Gastroesophageal sphincter (tissue), 4 donors: ENCODE results near the gene ZNF503. TPM values are rescaled to one million over a fixed set of nuclear protein-coding genes. Genes with fewer than 3 reads are reported as not detected.
A peak's percentile ranks its signal among the peaks of the same experiment; 100 is the strongest.

Source experiments
- ATAC-seq: fragments of 150-250 bp; one replicate; pipeline ENCODE4 v1.9.1; 2016; ENCODE audit warnings: mild to moderate bottlenecking, moderate library complexity
- H3K27ac ChIP-seq, 4 donors: fragments of 200-600 bp; sonication (generic) in 3 of 4; 1 replicate in 3 of 4; 2 replicates in 1 of 4; pipeline ENCODE4 v1.5.1; 2016 to 2019
- H3K27me3 ChIP-seq: fragments of 200-600 bp; sonication (generic); one replicate; pipeline ENCODE4 v1.5.1; 2019
- H3K36me3 ChIP-seq, 2 donors: fragments of 200-600 bp; sonication (generic); one replicate each; pipeline ENCODE4 v1.5.1; 2019; ENCODE audit warnings: control low read depth in 1 of 2
- H3K4me1 ChIP-seq, 3 donors: fragments of 200-600 bp; sonication (generic); 1 replicate in 2 of 3; 2 replicates in 1 of 3; pipeline ENCODE4 v1.5.1; 2016 to 2019; ENCODE audit warnings: control low read depth in 2 of 3
- H3K4me3 ChIP-seq, 2 donors: fragments of 200-600 bp; sonication (generic); one replicate each; pipeline ENCODE4 v1.5.1; 2019; ENCODE audit warnings: mild to moderate bottlenecking in 1 of 2, moderate library complexity in 1 of 2
- H3K9me3 ChIP-seq, 3 donors: fragments of 200-600 bp; sonication (generic); one replicate each; pipeline ENCODE4 v1.5.1; 2017 to 2019; ENCODE audit warnings: control low read depth in 2 of 3
- EP300 ChIP-seq: sonication (generic); formaldehyde crosslinking; IDR thresholded peaks from one replicate; pipeline ENCODE4 v1.6.1; 2017; ENCODE audit warnings: antibody characterized with exemption, mild to moderate bottlenecking
- POLR2A ChIP-seq, 2 donors: fragments of 450-650 bp; IDR thresholded peaks; one replicate each; pipeline ENCODE4 v1.6.1; 2017; ENCODE audit warnings: antibody characterized with exemption in 2 of 2, mild to moderate bottlenecking in 2 of 2, moderate library complexity in 1 of 2
- POLR2AphosphoS5 ChIP-seq: sonication (generic); formaldehyde crosslinking; IDR thresholded peaks from one replicate; pipeline ENCODE4 v1.6.1; 2017; ENCODE audit warnings: antibody characterized with exemption
- WGBS, 2 donors: methylation state at CpG; one replicate each; pipeline ENCODE4 v1.1.5; 2018; ENCODE audit warnings: low coverage in 1 of 2; 5-methylcytosine and 5-hydroxymethylcytosine counted together
- total RNA-seq, 4 donors: library from RNA; depleted of rRNA; stranded (reverse); fragments of >200 nt; gene quantifications; one replicate each; pipeline ENCODE4 v1.1.0, GENCODE V29; 2016
- TF ChIP-seq, protein P1 (sequence below), 4 experiments: fragments of 200-600 bp in 2 of 4; fragments of 450-650 bp in 2 of 4; sonication (generic) in 1 of 4; IDR thresholded peaks; one replicate each; pipeline ENCODE4 v1.5.1; 2017 to 2019; ENCODE audit warnings: antibody characterized with exemption in 4 of 4, mild to moderate bottlenecking in 2 of 4, moderate library complexity in 2 of 4

The ZNF503 gene, protein sequence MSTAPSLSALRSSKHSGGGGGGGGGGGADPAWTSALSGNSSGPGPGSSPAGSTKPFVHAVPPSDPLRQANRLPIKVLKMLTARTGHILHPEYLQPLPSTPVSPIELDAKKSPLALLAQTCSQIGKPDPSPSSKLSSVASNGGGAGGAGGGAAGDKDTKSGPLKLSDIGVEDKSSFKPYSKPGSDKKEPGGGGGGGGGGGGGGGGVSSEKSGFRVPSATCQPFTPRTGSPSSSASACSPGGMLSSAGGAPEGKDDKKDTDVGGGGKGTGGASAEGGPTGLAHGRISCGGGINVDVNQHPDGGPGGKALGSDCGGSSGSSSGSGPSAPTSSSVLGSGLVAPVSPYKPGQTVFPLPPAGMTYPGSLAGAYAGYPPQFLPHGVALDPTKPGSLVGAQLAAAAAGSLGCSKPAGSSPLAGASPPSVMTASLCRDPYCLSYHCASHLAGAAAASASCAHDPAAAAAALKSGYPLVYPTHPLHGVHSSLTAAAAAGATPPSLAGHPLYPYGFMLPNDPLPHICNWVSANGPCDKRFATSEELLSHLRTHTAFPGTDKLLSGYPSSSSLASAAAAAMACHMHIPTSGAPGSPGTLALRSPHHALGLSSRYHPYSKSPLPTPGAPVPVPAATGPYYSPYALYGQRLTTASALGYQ
- total RNA-seq: 10 to 100 TPM; 27.3 to 83.7 (median 43.4) TPM

DNA sequence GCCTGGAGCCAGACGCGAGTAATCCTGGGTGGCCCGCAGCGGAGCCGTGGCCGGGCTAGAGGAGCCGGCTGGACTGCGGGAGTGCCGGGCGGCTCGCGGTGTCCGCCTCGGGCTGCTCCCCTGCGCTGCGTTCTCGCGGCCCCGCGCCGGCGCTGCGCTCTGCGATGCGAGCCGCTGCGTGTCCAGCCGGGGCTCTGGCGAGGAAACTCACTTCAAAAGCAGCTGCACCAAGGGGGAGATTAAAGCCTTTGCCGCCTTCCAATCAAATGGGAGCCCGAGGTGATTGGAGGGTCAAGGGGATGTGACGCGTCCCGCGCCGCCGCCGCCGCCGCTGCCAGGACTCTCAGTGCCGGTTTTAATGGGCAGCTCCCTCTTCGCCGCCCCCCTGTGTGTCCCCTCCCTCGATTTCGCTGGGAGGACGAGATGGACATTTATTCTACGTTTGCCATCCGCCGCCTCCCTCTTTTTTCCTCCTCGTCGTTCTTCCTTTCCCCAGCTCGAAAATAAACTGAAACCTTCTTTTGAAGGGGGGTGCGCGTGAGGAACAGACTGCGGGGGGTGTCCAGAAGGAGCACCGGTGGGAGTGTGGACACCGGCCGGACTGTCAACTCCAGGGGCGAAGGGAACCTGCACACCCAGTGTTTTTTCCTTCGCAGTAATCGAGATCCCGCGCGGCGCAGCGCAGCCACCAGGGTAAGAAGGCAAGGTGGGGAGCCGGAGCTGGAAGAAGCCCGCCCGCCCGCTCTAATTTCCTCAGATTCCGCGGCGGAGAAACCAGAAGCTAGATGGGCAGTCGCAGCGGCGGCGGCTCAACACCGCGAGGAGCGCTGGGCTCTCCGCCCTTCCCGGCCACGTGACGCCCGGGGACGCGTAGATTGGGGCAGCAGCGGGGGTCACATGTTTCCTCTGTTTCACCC lies at the start of gene ZNF503:
Gene ZNF503, minus strand, starts transcription at position 196 of the 917 bp plus-strand sequence. CDS start 345 bp downstream, outside the sequence.
- ATAC-seq: peak; percentile 86
- H3K4me3 ChIP-seq: peak within 1 kb of the TSS; percentile 62 to 100
- peak within 1 kb of the TSS; percentile 97 to 100 (median 100) for H3K27ac ChIP-seq
- TF ChIP-seq POLR2AphosphoS5: peak; percentile 99
- peak; percentile 99 for TF ChIP-seq POLR2A (IDR thresholded peaks at IDR 0.05)
- TF ChIP-seq EP300: no peak
- TF ChIP-seq, protein P1, sequence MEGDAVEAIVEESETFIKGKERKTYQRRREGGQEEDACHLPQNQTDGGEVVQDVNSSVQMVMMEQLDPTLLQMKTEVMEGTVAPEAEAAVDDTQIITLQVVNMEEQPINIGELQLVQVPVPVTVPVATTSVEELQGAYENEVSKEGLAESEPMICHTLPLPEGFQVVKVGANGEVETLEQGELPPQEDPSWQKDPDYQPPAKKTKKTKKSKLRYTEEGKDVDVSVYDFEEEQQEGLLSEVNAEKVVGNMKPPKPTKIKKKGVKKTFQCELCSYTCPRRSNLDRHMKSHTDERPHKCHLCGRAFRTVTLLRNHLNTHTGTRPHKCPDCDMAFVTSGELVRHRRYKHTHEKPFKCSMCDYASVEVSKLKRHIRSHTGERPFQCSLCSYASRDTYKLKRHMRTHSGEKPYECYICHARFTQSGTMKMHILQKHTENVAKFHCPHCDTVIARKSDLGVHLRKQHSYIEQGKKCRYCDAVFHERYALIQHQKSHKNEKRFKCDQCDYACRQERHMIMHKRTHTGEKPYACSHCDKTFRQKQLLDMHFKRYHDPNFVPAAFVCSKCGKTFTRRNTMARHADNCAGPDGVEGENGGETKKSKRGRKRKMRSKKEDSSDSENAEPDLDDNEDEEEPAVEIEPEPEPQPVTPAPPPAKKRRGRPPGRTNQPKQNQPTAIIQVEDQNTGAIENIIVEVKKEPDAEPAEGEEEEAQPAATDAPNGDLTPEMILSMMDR (IDR thresholded peaks at IDR 0.05): peak in 3 of 4 experiments; percentile 27 to 75 (median 67)
- H3K9me3 ChIP-seq: no peaks in the 10 kb centered on the region
- no peaks in the 10 kb centered on the region for H3K27me3 ChIP-seq
- H3K36me3 ChIP-seq: peaks cover 0 to 16% of the 10 kb centered on the region in 2 donors
- 0% methylated on average over 15 to 22 of the region's 88 CpGs for WGBS, 2 donors
- peaks cover 0 to 41% (median 4%) of the 10 kb centered on the region in 3 donors for H3K4me1 ChIP-seq

DNA sequence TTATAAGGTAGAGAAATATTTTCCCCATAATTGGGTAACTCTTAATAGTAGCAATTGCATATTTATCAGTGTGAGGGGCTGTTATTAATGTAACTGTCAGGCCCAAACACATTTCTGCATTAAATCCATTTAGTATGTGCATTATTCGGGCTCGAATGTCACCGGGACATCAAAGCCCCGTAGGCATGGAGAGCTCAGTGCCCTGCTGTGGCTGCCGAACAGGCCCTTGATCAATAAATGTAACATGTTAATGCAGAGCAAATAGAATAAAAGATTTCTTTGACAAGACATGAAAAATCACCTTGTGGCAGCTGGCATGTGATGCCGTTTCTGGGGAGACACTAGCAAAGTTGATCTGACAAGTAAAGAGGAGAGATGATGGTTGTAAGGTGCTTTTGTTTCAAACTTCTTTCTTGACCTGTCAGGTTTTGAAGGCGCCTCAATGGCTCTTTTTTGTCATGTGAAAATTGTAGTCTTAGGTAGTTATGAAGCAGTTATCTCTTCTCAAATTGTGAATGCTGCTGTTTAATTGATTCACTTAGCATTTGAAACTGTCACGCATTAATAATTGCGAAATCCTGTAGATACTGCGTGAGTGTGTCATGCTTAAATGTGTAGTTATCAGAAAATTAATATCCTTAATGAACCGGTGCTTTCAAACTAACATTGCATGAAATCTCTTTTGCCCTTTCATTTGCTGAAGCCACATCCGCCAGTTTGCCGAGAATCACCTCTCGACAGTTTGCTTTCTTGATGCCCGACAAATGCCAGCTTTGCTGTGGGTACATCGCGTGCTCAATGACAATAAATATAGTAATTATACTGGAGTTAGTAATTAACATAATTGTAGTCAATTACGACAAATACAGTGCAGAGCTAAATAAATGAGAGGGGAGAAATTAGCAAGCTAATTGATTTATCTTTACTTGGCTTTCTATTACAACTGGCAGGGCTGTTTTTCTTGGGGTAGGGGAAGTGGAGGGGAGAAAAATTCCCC lies 49.4 kb upstream of the ZNF503 start:
- H3K36me3 ChIP-seq: peaks cover 0 to 17% of the 10 kb centered on the region in 2 donors
- no peaks in the 10 kb centered on the region for H3K4me1 ChIP-seq
- H3K27ac ChIP-seq: no peak overlapping the region
- no peaks in the 10 kb centered on the region for H3K9me3 ChIP-seq
- ATAC-seq: no peak
- TF ChIP-seq POLR2A (IDR thresholded peaks at IDR 0.05) (no peak), EP300 (no peak), POLR2AphosphoS5 (no peak)
- TF ChIP-seq, protein P1 (IDR thresholded peaks at IDR 0.05): no peak
- no peaks in the 10 kb centered on the region for H3K27me3 ChIP-seq
- 92 to 95% methylated on average over 17 to 18 of the region's 18 CpGs for WGBS, 2 donors
- no peak overlapping the region for H3K4me3 ChIP-seq

DNA sequence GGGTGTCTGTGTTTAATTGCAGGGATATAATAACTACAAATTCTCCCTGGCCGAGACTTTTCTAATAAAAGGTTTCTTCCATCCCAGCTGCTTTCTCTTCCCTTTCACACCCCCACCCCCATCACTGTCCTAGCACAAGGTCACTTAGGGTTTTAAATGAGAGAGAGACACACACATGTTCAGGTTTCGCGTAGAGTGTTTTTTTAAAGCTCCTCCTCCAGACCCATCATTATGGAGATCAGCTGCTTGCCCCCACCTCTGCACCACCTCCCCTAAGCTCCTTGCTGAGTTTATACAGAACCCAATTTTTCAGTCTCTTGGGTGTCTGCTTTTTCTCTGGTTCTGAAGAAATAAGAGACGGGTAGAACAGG lies 48.5 kb upstream of the ZNF503 start:
- Histone ChIP-seq H3K27me3 (no peaks in the 10 kb centered on the region), H3K9me3 (peaks cover 0 to 2% (median 0%) of the 10 kb centered on the region in 3 donors), H3K36me3 (peaks cover 0 to 12% of the 10 kb centered on the region in 2 donors), H3K27ac (no peak overlapping the region), H3K4me3 (no peak overlapping the region), H3K4me1 (no peaks in the 10 kb centered on the region)
- WGBS, 2 donors: 30 to 73% methylated on average over 2 to 4 of the region's 4 CpGs
- TF ChIP-seq POLR2A (IDR thresholded peaks at IDR 0.05) (no peak), POLR2AphosphoS5 (no peak), EP300 (no peak)
- TF ChIP-seq, protein P1 (IDR thresholded peaks at IDR 0.05): no peak
- no peak for ATAC-seq

DNA sequence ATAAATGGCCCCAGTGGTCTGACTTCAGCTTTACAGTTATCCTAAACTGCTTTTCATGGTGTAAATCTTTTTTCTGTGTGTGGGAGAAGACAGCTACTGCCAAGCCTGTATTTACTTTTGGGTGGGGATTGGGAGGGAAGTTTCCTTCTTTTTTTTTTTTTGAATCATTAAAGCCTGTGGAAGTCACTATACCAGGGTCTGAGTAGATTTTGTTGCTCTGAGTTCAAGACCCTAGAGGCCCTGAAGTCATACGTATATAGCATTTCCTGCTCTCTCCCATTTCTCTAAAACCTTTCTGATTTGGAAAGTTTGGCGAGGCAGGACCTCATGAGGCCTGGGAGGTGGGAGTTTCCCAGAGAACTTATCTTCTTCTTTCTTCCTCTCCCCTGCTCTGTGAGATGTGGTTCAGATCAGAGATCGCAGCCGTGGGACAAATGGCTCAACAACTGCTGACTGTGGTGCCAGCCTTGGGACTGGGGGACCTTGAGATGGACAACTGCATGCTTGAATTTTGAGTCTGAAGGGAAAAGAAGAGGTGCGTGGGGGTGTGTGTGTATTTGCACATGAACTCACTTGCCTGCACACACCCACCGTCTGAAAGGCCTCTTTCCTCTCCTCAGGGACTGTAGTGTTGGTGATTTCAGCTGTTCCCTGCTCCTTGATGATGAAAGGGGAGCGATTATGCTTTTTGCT lies 48.0 kb upstream of the ZNF503 start:
- no peak for TF ChIP-seq EP300
- no peak for TF ChIP-seq POLR2AphosphoS5
- TF ChIP-seq, protein P1 (IDR thresholded peaks at IDR 0.05): no peak
- TF ChIP-seq POLR2A (IDR thresholded peaks at IDR 0.05): no peak
- Histone ChIP-seq H3K4me1 (no peaks in the 10 kb centered on the region), H3K27ac (no peak overlapping the region), H3K4me3 (no peak overlapping the region), H3K27me3 (no peaks in the 10 kb centered on the region), H3K36me3 (peaks cover 0 to 8% of the 10 kb centered on the region in 2 donors), H3K9me3 (peaks cover 0 to 5% (median 0%) of the 10 kb centered on the region in 3 donors)
- no peak for ATAC-seq
- WGBS, 2 donors: 69 to 75% methylated on average over 4 to 7 of the region's 7 CpGs
